ENCODE data around the gene PKP2. TPM values are rescaled to one million over a fixed set of nuclear protein-coding genes. Genes with fewer than 3 reads are reported as not detected.
A peak's percentile ranks its signal among the peaks of the same experiment; 100 is the strongest.
"Not testable (repeated sequence)": the region's sequence is repeated elsewhere in the genome, so short reads cannot be mapped to it uniquely, and the experiment has no call there.

PKP2 gene
- total RNA-seq, 3 donors from 2014 or later: 85.0 to 189 (median 147) TPM

GRCh38 chr12:32870716-32871115 lies 25.9 kb downstream of the PKP2 start:
- peaks cover 16% of the 10 kb centered on the region for H3K4me1 ChIP-seq (ENCODE audit: low read depth)

DNA sequence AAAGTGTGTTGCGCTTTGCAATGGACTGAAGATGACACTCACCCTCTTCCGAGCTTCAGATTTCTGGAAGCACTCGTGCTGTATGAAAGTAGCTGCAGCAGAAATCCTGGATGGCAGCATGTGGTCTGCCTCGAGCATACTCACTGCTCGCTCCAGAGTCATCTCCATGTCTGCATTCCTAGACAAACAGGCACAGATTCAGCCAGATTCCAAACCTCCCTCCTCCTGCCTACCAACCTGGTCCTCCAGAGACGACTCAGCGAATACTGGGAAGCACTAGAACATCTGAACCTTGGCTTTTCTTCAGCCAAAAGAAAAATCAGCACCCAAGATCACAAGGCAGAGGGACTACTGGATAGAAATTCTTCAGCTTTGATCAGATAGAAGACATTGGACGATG lies 27.7 kb downstream of the PKP2 start:
- intact Hi-C loops (cut with DNase I, micrococcal nuclease): no loop called here
- no peaks in the 10 kb centered on the region for H3K36me3 ChIP-seq (ENCODE audit: low read depth)
- ATAC-seq (no peak), DNase-seq (no peak)
- no peak for TF ChIP-seq CTCF (IDR thresholded peaks at IDR 0.05)
- H3K4me3 ChIP-seq: no peak overlapping the region
- no peaks in the 10 kb centered on the region for H3K9me3 ChIP-seq
- H3K4me1 ChIP-seq (ENCODE audit: low read depth): peaks cover 2% of the 10 kb centered on the region

More at GRCh38 chr12:32870716-32871115, 25.9 kb downstream of the PKP2 start:
- Histone ChIP-seq H3K36me3 (ENCODE audit: low read depth) (no peaks in the 10 kb centered on the region), H3K9me3 (no peaks in the 10 kb centered on the region), H3K4me3 (no peak overlapping the region)
- no peak for TF ChIP-seq CTCF (IDR thresholded peaks at IDR 0.05)
- DNase-seq (no peak), ATAC-seq (no peak)
- intact Hi-C loops (cut with DNase I, micrococcal nuclease): no loop called here

- H3K36me3 ChIP-seq (ENCODE audit: low read depth): no peaks in the 10 kb centered on the region
- no peak for ATAC-seq
- H3K9me3 ChIP-seq: no peaks in the 10 kb centered on the region
- TF ChIP-seq CTCF (IDR thresholded peaks at IDR 0.05): no peak
- H3K4me1 ChIP-seq (ENCODE audit: low read depth): no peaks in the 10 kb centered on the region
- H3K4me3 ChIP-seq: no peak overlapping the region
- DNase-seq: no peak
- intact Hi-C loops (cut with DNase I, micrococcal nuclease): no loop called here
Observed at GRCh38 chr12:32864731-32865130, 31.8 kb downstream of the PKP2 start.

DNA sequence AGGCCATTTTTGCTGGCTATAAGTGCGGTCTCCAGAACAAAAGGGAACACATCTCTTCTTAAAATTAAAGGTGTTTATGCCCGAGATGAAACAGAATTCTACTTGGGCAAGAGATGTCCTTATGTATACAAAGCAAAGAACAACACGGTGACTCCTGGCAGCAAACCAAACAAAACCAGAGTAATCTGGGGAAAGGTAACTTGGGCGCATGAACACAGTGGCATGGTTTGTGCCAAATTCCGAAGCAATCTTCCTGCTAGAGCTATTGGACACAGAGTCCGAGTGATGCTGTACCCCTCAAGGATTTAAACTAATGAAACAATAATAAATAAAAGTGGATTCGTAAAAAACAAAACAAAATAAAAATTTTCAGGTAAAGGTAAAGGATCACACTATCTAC lies 33.4 kb downstream of the PKP2 start:
- H3K4me1 ChIP-seq (ENCODE audit: low read depth): no peaks in the 10 kb centered on the region
- intact Hi-C loops (cut with DNase I, micrococcal nuclease): no loop called here
- no peaks in the 10 kb centered on the region for H3K9me3 ChIP-seq
- H3K4me3 ChIP-seq: no peak overlapping the region
- ATAC-seq (no peak), DNase-seq (peak in 1 of 3 donors; percentile 36)
- TF ChIP-seq CTCF (IDR thresholded peaks at IDR 0.05): no peak
- H3K36me3 ChIP-seq (ENCODE audit: low read depth): no peaks in the 10 kb centered on the region

GRCh38 chr12:32861658-32862057 lies 34.9 kb downstream of the PKP2 start:
- intact Hi-C loops (cut with DNase I, micrococcal nuclease); ATAC-seq: not testable (repeated sequence)

DNA sequence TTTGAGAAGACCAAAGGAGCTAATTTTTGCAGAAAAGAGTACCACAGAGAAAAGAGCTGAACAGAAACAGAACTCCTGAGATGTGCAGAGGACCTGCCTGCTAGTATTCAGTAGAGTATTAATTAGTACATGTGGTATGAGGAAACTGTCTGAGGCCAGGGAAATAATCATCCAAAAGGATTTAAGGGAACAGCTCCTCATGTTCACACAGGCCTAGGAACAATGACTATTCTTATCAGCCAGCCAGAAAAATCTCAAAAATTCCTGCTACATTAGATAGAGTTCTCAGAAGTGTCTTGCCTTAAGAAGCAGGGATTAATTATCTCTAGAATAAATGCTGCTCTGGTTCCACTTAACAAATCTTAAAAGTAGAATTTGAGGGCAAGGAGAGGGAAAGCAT lies 36.4 kb downstream of the PKP2 start:
- Histone ChIP-seq H3K4me1 (ENCODE audit: low read depth) (no peaks in the 10 kb centered on the region), H3K4me3 (no peak overlapping the region), H3K36me3 (ENCODE audit: low read depth) (no peaks in the 10 kb centered on the region), H3K9me3 (no peaks in the 10 kb centered on the region)
- intact Hi-C loops (cut with DNase I, micrococcal nuclease): no loop called here
- no peak for TF ChIP-seq CTCF (IDR thresholded peaks at IDR 0.05)
- ATAC-seq (no peak), DNase-seq (no peak)

More at GRCh38 chr12:32861658-32862057, 34.9 kb downstream of the PKP2 start:
- not testable (repeated sequence) for H3K4me3 ChIP-seq; H3K4me1 ChIP-seq (ENCODE audit: low read depth); H3K9me3 ChIP-seq; DNase-seq; H3K36me3 ChIP-seq (ENCODE audit: low read depth)

Data from mucosa of descending colon (tissue), 3 donors.